Panc1 (cell line): ENCODE results near the gene GRIK5.

Experiments
- SIN3A ChIP-seq: IDR thresholded peaks from 2 replicates; pipeline ENCODE4 v1.6.1; 2012; ENCODE audit warnings: low read depth, mild to moderate bottlenecking, low read length, moderate library complexity, borderline replicate concordance; ENCODE audit not compliant: insufficient read depth
- TCF7L2 ChIP-seq: IDR thresholded peaks from 2 replicates; pipeline ENCODE4 v1.6.1; 2011; ENCODE audit warnings: mild to moderate bottlenecking, low read depth, low read length, inconsistent platforms
- TF ChIP-seq, protein P1 (sequence below): fragments of 450-650 bp; IDR thresholded peaks from 2 replicates; pipeline ENCODE4 v1.5.1; 2017; ENCODE audit warnings: mild to moderate bottlenecking
- TF ChIP-seq, protein P2 (sequence below), 2 experiments: IDR thresholded peaks; 2 replicates each; pipeline ENCODE4 v1.6.1; 2011 to 2012; ENCODE audit warnings: low read depth in 2 of 2, control low read depth in 1 of 2, low read length in 1 of 2, mild to moderate bottlenecking in 1 of 2, moderate library complexity in 1 of 2; ENCODE audit not compliant: insufficient read depth in 1 of 2

- TF ChIP-seq, protein P1, sequence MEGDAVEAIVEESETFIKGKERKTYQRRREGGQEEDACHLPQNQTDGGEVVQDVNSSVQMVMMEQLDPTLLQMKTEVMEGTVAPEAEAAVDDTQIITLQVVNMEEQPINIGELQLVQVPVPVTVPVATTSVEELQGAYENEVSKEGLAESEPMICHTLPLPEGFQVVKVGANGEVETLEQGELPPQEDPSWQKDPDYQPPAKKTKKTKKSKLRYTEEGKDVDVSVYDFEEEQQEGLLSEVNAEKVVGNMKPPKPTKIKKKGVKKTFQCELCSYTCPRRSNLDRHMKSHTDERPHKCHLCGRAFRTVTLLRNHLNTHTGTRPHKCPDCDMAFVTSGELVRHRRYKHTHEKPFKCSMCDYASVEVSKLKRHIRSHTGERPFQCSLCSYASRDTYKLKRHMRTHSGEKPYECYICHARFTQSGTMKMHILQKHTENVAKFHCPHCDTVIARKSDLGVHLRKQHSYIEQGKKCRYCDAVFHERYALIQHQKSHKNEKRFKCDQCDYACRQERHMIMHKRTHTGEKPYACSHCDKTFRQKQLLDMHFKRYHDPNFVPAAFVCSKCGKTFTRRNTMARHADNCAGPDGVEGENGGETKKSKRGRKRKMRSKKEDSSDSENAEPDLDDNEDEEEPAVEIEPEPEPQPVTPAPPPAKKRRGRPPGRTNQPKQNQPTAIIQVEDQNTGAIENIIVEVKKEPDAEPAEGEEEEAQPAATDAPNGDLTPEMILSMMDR, result no peak
- no peak for TF ChIP-seq TCF7L2
- TF ChIP-seq, protein P2, sequence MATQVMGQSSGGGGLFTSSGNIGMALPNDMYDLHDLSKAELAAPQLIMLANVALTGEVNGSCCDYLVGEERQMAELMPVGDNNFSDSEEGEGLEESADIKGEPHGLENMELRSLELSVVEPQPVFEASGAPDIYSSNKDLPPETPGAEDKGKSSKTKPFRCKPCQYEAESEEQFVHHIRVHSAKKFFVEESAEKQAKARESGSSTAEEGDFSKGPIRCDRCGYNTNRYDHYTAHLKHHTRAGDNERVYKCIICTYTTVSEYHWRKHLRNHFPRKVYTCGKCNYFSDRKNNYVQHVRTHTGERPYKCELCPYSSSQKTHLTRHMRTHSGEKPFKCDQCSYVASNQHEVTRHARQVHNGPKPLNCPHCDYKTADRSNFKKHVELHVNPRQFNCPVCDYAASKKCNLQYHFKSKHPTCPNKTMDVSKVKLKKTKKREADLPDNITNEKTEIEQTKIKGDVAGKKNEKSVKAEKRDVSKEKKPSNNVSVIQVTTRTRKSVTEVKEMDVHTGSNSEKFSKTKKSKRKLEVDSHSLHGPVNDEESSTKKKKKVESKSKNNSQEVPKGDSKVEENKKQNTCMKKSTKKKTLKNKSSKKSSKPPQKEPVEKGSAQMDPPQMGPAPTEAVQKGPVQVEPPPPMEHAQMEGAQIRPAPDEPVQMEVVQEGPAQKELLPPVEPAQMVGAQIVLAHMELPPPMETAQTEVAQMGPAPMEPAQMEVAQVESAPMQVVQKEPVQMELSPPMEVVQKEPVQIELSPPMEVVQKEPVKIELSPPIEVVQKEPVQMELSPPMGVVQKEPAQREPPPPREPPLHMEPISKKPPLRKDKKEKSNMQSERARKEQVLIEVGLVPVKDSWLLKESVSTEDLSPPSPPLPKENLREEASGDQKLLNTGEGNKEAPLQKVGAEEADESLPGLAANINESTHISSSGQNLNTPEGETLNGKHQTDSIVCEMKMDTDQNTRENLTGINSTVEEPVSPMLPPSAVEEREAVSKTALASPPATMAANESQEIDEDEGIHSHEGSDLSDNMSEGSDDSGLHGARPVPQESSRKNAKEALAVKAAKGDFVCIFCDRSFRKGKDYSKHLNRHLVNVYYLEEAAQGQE (IDR thresholded peaks at IDR 0.05; ENCODE audit: insufficient read depth in 1 of 2, low read depth in 2 of 2, low read length in 1 of 2), result no peak
- no peak for TF ChIP-seq SIN3A
These were observed 109.0 kb downstream of the GRIK5 start for GRCh38 chr19:41960973-41961372.
